ENCODE results near the gene MAP1B. TPM values are rescaled to one million over a fixed set of nuclear protein-coding genes. Genes with fewer than 3 reads are reported as not detected.
"Not testable (repeated sequence)": the region's sequence is repeated elsewhere in the genome, so short reads cannot be mapped to it uniquely, and the experiment has no call there.

Gene MAP1B
- total RNA-seq, 1 donor from 2014 or later, result 41.1 TPM

DNA sequence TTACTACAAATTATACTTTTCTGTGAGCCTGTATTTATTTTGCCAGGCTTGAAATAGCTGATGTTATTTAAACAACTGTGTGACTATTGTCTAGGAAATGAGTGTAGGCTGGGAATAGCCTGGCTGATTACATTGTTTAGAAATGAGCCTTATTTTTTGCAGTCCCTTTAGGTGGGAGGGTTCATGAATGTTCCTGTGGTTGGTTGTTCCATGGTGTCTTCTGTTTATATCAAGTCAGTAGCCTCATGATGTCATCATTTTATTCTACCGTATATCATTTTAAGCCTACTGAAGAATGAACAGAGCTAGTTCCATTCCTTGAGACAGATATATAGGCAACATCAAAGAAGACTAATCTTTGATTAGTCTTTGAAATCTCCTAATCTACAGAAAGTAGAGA is 53.1 kb downstream of the MAP1B start:
- DNase-seq (ENCODE audit: low read depth in 2 of 2), result peak; percentile 76 to 93

DNA sequence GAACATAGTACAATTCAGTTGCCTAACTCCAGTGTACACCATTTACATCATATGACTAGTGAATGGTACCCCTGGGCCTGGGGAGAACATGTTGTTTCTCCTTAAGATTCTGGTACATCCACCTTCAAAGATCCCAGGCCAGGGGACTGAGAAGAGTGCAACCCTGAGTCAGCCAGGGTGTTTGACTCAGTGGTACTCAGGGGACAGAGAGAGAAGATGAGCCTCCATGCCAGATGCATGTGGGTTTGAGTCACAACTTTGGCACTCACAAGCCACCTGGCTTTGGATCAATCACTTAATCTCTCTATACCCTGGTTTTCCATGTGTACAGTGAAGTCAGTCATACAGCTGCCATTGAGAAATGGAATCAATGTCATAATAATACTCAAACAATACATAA is 53.7 kb downstream of the MAP1B start:
- no peak for DNase-seq (ENCODE audit: low read depth in 2 of 2)

DNA sequence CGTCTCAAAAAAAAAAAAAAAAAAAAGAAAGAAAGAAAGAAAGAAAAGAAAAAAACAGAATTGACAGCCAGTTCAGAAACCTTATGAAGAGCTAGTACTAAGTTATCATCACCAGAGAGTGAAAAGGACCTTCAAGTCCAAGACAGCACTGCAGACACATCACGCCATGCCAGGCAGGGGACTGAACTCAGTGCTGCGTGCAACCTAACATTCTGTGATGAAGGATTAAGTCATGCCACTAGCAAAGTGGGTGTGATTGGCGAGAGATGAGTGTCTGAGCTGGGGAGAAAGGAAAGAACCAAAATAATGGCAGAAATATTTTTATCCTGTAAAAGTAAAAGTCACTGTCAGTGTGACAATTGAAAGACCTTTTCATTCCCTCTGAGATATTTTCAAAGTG is 54.7 kb downstream of the MAP1B start:
- DNase-seq (ENCODE audit: low read depth in 2 of 2), result no peak

DNA sequence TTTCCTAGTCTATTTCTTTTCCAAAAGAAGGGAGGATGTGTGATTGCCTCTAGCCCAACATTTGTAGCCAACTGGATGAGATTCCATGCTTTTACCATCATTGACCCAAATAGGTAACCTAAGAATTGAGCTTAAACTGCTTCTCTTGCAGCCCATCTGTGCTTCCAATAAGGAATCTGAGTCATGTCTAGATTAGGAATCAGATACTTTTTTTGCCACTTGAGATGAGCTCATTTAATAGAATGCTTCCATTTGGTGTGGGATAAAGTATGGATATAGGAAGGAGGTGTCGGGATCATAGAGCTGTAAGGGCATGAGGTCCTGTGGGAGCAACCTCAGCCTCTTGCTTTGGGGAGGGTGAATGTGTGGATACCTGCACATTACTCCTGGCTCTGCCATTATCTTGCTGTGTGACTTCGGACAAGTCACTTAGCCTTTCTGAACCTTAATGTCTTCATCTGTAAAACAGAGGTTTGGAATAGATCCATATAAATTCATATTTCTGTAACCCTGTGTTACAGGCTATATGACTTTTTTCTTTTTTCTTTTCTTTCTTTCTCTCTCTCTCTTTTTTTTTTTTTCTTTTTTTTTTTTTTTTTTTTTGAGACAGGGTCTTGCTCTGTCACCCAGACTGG is 56.2 kb downstream of the MAP1B start:
- DNase-seq (ENCODE audit: low read depth in 2 of 2), result no peak

DNA sequence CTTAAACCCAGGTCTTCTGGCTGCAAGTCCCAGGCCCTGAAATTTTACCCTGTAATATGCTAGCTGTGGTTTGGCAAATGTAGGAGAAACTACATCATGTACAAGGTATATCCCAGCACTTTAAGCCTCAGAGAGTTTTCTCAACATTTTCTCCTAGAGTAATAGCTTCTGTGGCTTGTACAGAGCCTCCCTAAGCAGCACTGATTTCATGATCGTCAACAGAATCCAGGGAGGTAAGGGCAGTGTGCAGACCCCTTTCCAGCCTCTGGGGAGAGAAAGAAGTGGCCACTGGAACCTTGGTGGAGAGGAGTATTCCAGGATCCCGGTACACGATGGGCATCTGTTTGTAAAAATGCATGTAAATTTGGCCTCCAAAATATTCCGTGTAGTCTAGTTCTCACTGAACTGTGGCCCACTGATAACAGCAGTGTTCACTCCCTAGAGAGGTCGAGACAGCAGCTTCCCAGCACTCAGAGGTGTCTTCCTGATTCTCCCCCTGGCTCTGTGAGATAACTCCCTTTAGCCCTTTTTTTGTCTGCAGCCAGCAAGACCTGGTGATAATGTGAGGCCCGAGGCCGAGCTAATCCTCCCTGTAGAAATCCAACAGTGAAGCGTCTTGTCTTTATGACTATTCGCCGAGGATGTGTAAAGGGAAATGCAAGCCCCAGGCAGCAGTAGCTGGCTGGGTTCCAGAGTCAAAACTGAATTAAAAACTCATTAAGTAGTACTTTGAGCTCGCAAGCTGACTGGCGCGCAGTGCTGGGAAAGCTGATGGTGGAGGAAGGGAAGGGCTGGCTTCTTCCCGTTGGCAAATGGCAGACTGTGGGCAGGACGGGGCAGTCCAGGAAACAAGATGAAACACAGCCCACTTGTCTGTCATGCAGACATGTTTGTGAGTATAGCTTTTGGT is 59.0 kb downstream of the MAP1B start:
- DNase-seq (ENCODE audit: low read depth in 2 of 2), result peak; percentile 84 to 86

DNA sequence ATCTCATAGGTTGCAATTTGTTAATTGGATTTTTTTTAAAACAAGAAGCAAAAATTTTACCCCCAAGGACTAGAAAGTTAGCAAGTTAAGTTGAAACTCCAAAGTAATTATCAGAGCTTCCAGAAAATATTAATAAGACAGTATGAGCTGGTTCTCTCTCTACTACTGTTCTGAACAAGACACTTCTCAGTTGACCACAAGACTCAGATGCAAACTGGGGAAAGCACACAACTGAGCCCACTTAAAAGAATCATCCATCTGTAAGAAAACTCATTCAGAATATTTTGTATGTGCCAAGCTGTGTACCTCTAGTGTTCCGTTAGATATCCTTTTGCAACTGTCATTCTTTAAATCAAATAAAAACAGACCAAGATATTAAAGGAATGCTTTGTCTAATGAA is 60.0 kb downstream of the MAP1B start:
- DNase-seq (ENCODE audit: low read depth in 2 of 2), result no peak

DNA sequence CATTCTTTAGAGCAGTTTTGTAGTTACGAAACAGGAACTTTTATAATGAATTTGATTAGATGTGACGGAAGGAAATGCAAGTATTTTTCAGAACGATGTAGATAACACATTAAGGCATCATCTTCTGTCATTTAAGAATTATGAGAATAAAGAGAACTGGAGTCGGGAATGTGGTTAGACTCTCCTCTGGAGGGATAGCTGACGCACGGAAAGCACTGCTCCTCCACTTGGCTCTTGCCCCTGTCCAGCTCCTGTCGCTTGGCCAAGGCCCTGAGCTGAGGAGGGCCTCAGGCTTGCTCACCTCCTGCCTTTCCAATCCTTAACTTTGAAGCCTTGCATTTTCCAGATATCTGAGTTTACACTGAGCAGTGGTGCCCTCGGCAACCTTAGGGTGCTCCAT is 60.5 kb downstream of the MAP1B start:
- DNase-seq (ENCODE audit: low read depth in 2 of 2), result no peak

DNA sequence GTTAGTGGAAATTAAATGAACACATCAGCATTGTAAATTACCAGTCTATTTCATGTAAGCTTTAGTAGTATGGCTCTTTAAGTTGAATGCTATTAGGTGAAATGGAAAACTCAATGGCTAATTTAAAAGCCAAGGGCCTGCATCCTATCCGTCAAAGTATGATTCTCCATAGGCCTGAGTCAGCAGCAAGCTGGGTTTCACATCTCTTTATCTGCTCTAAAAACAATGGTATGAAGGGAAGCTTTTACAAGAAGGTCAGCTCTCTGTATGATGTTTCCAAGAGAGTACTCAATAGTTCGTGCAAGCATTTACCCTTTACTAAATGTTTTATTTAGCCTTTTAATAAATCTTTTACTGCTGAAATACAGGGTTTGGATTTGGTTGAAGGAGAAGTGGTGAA is 62.8 kb downstream of the MAP1B start:
- DNase-seq (ENCODE audit: low read depth in 2 of 2), result no peak

DNA sequence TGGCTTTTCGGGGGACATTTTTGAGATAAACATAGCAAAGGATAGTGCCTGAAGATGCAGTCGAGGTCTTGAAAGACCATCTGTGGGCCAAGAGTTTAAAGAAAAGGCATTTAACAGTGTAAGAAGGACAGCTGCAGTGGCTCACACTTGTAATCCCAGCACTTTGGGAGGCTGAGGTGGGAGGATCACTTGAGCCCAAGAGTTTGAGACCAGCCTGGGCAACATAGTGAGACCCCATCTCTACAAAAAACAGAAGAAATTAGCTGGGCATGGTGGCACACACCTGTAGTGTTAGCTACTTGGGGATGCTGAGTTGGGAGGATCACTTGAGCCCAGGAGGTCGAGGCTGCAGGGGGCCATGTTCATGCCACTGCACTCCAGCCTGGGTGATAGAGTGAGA is 63.9 kb downstream of the MAP1B start:
- DNase-seq (ENCODE audit: low read depth in 2 of 2), result not testable (repeated sequence)

DNA sequence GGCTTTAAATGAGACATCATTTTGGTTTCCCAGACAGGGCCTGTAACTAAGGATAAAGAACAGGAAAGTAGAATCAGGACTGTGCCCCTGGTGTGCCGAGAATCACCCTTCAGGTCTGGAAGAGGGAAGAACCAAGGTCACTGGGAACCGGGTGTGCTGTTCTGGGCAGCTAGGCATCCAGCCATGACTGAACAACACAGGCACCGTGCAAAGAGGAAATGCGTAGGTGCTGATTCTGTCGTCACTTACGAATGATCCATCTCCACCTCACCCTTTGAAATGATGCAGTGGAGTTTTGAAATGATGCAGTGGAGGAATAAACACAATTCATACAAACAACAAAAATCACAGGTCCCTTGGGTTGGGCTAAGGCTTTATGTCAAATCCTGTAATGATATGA is 64.4 kb downstream of the MAP1B start:
- peak in 1 of 2 donors; percentile 42 for DNase-seq (ENCODE audit: low read depth in 2 of 2)

DNA sequence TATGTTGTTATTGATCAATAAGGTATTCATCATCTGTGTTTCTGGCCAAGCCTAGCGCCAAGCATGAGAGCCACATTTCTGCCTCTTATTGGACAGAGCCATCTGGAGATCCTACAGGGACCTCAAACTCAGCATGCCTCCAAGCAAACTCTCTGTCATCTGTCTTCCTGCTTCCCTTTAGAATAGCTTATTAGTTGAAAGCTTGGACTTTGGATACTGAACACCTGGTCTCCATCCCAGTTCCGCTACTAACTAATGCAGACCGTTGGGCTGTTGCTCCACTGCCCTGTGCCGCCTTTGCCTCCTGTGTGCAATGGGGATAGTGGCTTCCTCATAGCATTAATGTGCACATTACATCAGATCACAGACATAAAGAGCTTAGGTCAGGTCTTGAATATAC is 65.5 kb downstream of the MAP1B start:
- DNase-seq (ENCODE audit: low read depth in 2 of 2), result no peak

DNA sequence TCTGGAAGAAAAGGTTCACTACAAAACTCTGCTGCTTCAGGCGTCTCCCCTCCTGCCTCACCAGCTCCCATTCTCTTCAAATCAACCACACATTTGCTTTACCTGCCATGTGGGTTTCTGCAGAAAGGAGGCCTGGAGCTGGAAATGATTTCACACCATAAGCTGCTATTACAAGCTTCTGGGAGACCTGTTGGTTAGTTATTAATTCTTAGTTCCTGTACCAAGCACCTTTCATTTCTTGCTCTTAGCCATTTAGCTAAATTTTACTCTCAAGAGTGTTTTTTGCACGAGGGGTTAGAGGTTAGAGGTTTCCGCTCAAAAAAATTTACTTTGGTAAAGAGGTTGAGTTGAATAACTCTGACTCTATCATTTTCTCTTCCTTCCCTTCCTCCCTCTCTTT is 70.3 kb downstream of the MAP1B start:
- no peak for DNase-seq (ENCODE audit: low read depth in 2 of 2)

DNA sequence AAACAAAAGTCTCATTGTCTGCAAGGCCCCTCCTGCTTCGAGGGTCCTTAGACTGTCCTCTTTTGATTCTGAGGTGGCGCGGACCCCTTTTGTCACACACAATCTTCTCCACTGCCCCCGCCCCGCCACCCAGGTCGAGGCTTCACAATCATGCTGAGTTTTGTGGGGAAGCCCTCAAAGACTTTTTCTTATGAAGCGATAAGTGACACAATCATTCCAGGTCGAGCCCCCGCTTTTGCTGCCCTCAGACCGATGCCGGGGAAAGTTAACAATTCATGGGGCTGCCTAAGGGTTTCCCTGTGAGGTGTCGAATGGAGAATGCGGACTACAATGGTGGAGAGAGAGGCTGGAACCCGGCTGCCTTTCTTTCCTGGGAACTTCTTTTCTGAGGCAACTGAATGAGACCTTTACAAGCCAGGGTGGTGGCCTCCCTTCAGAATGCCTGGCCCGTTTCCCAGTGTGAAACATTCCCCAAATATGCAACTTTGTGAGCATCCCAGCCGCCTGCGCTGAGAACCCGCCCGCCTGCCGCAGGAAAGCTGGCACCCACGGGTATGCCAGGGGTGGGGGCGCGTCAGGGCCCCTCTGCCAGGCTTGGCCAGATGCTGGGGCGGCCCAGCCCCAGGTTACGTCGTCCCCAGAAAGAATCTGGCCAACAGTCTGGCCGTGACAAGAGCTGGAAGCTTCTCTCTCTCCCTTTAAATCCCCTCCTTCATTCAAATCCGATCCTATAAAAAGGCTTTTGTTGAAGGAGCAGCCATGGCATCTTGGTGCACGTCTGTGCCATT is 71.9 kb downstream of the MAP1B start:
- peak; percentile 56 to 74 for DNase-seq (ENCODE audit: low read depth in 2 of 2)

DNA sequence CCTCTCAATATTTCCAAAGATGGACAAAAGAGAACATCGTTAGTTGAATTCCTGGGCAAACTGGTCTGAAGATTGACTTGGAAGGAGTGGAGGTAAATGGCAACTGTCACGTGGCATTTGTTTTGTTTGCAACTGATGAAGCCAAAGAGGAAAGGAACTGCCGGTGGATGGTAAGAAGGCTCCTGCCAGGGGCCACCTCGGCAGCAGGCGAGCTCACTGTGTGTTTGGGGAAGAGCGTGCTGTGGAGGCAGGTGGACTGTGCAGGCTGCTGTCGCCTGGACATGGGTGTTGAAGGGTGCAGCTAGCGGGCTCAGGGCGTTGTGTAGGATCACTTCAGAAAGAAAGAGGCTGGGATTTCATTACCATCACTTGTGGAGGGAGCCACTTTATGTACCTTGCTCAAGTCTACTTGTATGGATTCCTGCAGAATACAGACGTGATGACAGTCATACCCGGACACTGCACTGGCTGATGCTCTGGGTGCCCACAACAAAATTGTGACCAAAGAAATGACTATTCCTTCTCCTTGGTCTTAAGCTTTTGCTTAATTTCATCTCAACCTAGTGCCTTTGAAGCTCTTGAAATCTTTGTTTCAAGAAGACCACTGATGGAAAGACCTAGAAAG is 72.7 kb downstream of the MAP1B start:
- peak in 1 of 2 donors; percentile 27 for DNase-seq (ENCODE audit: low read depth in 2 of 2)

DNA sequence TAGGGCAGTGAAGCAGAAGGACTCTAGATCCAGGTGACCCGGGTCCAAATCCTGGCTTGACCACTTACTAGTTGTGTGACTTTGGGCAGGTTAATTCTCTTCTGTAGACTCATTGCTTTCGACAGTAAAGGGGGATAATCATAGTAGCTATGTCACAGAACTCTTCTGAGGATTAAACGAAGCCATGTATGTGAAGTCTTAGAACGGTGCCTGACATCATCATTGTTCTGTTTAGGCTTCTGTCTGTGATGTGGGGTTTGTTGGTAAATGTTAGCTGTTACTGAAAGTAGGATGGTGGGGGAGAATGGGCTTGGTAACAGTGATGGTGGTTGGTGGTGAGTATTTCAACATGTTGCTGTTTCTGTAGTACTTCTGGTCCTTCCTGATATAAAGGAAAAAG is 73.7 kb downstream of the MAP1B start:
- DNase-seq (ENCODE audit: low read depth in 2 of 2), result no peak

DNA sequence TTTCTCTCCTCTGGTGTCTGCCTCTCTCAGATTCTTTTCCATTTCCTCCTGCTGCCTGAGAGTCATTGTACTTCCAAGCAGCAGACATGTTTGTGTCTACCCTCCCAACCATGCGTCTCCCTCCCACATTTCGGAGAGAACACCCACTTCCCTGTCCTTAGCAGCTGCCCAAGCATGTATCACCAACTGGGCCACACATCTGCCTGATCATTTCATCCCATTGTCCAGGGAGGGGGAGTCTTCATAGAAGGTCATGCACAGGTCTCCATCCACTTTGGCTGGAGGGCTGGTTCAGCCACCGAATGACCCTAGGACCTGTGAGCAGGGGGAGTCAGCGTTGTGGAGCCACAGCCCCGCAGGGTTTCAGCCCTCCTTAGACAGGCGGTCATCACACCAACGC is 75.4 kb downstream of the MAP1B start:
- no peak for DNase-seq (ENCODE audit: low read depth in 2 of 2)

DNA sequence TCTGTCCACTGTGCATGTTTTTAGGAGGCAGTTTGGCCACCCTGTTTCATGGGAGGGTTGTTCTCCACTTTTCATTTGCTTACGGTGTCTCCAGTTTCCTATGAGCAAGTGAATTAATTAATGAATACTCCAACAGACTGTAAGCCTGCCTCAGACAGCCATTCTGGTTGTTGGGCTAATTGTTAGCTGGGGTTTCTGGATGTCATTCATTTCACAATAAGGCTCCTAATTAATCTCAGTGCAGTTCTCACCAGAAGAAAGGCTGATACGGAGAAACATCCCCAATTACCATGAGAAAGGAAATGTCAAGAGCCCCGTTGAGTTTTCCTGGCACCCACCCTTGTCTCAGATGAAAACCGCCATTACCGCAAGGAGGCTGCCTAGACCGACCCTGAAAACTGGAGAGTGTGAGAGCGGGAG is 75.8 kb downstream of the MAP1B start:
- no peak for DNase-seq (ENCODE audit: low read depth in 2 of 2)

DNA sequence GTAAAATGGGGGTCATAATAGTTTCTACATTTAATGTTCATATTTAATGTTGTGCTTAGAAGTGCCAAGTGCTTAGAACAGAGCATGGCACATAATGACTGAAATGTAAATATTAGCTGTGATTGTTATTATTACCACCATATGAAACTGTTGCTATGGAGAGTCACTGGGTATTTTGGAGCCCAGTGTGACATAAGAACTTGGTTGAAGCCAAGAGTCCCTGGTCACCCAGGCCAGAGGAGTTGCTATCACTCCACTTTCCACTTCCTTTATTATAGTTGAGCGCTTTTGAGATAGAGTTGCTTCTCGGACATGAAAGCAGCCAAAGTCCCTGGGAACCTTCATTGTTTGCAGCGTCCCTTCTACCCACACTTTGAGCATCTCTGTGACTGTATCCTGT is 77.1 kb downstream of the MAP1B start:
- no peak for DNase-seq (ENCODE audit: low read depth in 2 of 2)

DNA sequence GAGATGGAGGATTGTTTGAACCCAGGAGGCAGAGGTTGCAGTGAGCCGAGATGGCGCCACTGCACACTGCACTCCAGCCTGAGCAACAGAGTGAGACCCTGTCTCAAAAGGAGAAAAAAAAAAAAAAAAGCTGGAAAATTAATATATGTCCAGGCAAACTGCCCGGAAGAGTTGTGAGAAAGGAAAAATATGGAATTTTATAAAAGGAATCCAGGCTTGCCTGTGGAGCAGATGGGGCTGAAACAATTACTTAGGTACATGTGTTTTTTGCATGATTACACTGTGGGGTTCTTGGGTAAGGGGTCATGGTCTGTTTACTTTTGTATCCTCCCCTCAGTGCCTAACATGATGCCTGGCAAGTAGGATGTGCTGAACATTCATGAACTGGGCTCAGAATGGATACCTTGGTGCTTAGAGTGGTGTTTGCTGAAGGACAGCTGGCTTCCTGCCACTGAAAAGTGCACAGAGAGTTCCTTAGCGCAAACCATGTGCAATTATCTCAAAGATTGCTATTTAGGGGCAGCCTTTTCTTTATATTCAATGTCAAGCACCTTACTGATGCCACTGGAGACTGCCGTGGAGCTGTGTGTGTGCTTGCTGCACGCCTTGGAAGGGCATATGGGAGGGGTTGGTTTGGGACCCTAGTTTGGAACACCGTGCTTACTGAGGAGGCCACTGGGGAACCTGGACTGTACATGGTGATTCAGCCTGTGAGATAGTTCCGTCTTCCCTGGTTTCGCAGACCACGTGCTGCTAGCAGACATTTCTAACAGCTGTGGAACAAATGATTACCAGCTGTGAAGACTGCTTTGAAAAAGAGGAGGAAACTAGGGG is 78.4 kb downstream of the MAP1B start:
- DNase-seq (ENCODE audit: low read depth in 2 of 2), result no peak

DNA sequence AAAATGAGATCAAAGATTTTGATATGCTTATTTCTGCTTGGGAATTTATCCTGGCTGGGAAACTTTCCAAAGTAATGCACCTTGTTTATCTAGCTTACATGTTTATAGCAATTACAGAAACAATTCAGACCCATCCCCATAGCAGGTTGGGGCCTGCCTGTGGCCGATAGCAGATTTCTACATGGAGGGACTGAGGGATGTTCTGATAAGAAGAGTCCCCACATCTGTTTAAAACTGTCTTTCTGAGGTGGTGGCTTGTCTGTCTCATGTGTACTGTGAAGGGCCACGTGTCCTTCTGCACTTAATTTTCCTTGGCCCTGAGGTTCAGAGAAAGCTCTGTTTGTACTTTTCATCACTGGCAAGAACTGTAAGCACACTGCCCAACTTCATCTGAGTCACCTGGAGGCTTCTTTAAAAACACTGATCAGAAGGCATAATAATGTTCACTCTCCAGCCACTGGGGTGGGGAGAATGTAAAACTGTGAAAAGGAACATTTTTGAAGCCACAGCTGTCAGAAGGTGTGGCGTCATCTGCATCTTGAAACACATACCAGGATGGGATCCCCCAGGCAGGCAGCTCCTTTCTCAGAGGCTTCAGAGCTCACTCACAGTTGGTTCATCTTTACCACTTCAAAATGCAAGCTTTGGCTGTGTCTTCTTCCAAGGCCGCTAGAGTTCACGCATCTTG is 80.3 kb downstream of the MAP1B start:
- DNase-seq (ENCODE audit: low read depth in 2 of 2), result no peak

All from lung microvascular endothelial cell (primary cell).